Measurements from ENCODE around the gene MTHFR. TPM values are rescaled to one million over a fixed set of nuclear protein-coding genes. Genes with fewer than 3 reads are reported as not detected.

MTHFR gene
- total RNA-seq, 1 experiment from 2014 or later = 22.2 TPM

GRCh38 chr1:11783556-11783955 is 22.2 kb downstream of the MTHFR start:
- TF ChIP-seq CTCF (conservative IDR thresholded peaks at IDR 0.05) = no peak
- intact Hi-C loops (cut with micrococcal nuclease; ENCODE audit: unreplicated experiment) = no loop called here
- Histone ChIP-seq H3K9me3 (ENCODE audit: insufficient read depth, low read depth) (no peaks in the 10 kb centered on the region), H3K4me2 (no peak overlapping the region), H3K79me2 (ENCODE audit: low read depth) (no peaks in the 10 kb centered on the region), H3F3A (ENCODE audit: insufficient read depth, low read depth) (no peaks in the 10 kb centered on the region), H3K27ac (no peak overlapping the region), H3K27me3 (ENCODE audit: insufficient read depth, low read depth) (no peaks in the 10 kb centered on the region), H4K20me1 (ENCODE audit: insufficient read depth) (no peaks in the 10 kb centered on the region), H3K4me1 (replicated peaks; ENCODE audit: insufficient read depth) (no peaks in the 10 kb centered on the region; the same call in 1 of the 2 replicates), H3K36me3 (ENCODE audit: low read depth) (no peaks in the 10 kb centered on the region), H3K9me2 (ENCODE audit: insufficient read depth) (no peaks in the 10 kb centered on the region), H3K4me3 (no peak overlapping the region), H2AFZ (no peak overlapping the region)
- no TSS peak for BruUV-seq (replicated peaks)
- ChIA-PET CTCF (no interaction called here), POLR2A (ENCODE audit: unreplicated experiment) (no interaction called here)
- DNase-seq = no peak

GRCh38 chr1:11782127-11782708 is 23.5 kb downstream of the MTHFR start:
- CTCF ChIA-PET = interaction anchor here (1.0 kb wide), 1 partner anchor 118 kb away, joined by 6 read pairs; no protein-coding TSS in a partner anchor
- no peaks in the 10 kb centered on the region for H3K9me2 ChIP-seq (ENCODE audit: insufficient read depth)
- BruUV-seq (replicated peaks) = no TSS peak

GRCh38 chr1:11781297-11781696 is 24.5 kb downstream of the MTHFR start:
- no TSS peak for BruUV-seq (replicated peaks)
- POLR2A ChIA-PET (ENCODE audit: unreplicated experiment) = no interaction called here
- CTCF ChIA-PET = no interaction called here
- Histone ChIP-seq H3K4me2 (no peak overlapping the region), H3K4me3 (no peak overlapping the region), H3K79me2 (ENCODE audit: low read depth) (no peaks in the 10 kb centered on the region), H3K27ac (no peak overlapping the region), H3K4me1 (replicated peaks; ENCODE audit: insufficient read depth) (no peaks in the 10 kb centered on the region), H3K36me3 (ENCODE audit: low read depth) (no peaks in the 10 kb centered on the region), H3K27me3 (ENCODE audit: insufficient read depth, low read depth) (no peaks in the 10 kb centered on the region), H3K9me3 (ENCODE audit: insufficient read depth, low read depth) (no peaks in the 10 kb centered on the region), H3K9me2 (ENCODE audit: insufficient read depth) (no peaks in the 10 kb centered on the region), H2AFZ (no peak overlapping the region), H4K20me1 (ENCODE audit: insufficient read depth) (no peaks in the 10 kb centered on the region), H3F3A (ENCODE audit: insufficient read depth, low read depth) (no peaks in the 10 kb centered on the region)
- intact Hi-C loops (cut with micrococcal nuclease; ENCODE audit: unreplicated experiment) = no loop called here
- TF ChIP-seq EZH2 (IDR thresholded peaks at IDR 0.05; ENCODE audit: low read depth) (no peak), CTCF (conservative IDR thresholded peaks at IDR 0.05) (no peak)
- no peak for DNase-seq

More at GRCh38 chr1:11782127-11782708, 23.5 kb downstream of the MTHFR start:
- intact Hi-C loops (cut with micrococcal nuclease; ENCODE audit: unreplicated experiment) = no loop called here
- Histone ChIP-seq H3F3A (ENCODE audit: insufficient read depth, low read depth) (no peaks in the 10 kb centered on the region), H3K27me3 (ENCODE audit: insufficient read depth, low read depth) (no peaks in the 10 kb centered on the region), H4K20me1 (ENCODE audit: insufficient read depth) (no peaks in the 10 kb centered on the region), H3K9me3 (ENCODE audit: insufficient read depth, low read depth) (no peaks in the 10 kb centered on the region), H3K4me2 (no peak overlapping the region), H3K27ac (no peak overlapping the region), H3K79me2 (ENCODE audit: low read depth) (no peaks in the 10 kb centered on the region), H3K4me3 (no peak overlapping the region), H3K4me1 (replicated peaks; ENCODE audit: insufficient read depth) (no peaks in the 10 kb centered on the region), H3K36me3 (ENCODE audit: low read depth) (no peaks in the 10 kb centered on the region), H2AFZ (no peak overlapping the region)
- TF ChIP-seq CTCF (conservative IDR thresholded peaks at IDR 0.05) (no peak), EZH2 (IDR thresholded peaks at IDR 0.05; ENCODE audit: low read depth) (no peak)
- no peak for DNase-seq
- POLR2A ChIA-PET (ENCODE audit: unreplicated experiment) = interaction anchor here (0.6 kb wide), 2 partner anchors 25 to 45 kb away, joined by 4 to 14 read pairs; no protein-coding TSS in a partner anchor

All from PC-9 (cell line).